Measurements from ENCODE around the gene TERT. TPM values are rescaled to one million over a fixed set of nuclear protein-coding genes. Genes with fewer than 3 reads are reported as not detected.

Gene TERT
- total and polyA plus RNA-seq, 2 donors (not counting 1 experiment from before 2014, with no cell fraction given), result 0.24 to 0.39 TPM

DNA sequence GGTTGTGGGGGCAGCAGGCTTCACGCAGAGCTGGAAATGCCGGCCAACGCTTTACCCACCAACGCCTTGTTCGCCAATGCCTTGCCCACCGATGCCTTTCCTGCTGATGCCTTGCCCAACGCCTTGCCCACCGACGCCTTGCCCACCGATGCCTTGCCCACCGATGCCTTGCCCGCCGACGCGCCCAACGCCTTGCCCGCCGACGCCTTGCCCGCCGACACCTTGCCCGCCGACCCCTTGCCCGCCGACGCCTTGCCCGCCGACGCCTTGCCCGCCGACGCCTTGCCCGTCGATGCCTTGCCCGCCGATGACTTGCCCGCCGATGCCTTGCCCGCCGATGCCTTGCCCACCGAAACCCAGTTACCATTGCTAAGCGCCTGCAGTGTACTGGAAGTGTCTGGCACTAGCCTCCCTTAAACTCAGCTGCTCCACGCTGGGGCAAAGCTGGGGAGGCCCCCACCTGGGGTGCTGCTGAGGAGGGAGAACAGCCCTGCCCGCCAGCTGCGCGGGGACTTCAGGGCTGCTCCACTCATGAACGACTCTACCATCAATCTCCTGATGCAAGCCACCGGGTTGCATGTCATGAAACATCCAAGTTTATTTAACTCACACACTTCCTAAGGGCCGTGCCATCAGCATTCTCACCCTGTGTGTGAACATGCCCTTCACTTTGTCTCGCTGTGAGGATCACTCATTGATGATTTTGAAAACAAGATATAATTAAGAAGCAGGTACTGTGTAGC lies 67.9 kb downstream of the TERT start:
- H3K27me3 Mint-ChIP-seq, result peaks cover 12% of the 10 kb centered on the region
- Histone ChIP-seq H3K36me3 (replicated peaks in 1 of 2; ENCODE audit: control extremely low read depth in 1 of 2, control insufficient read depth in 1 of 2, extremely low read depth in 1 of 2, insufficient read depth in 2 of 2, low read length in 1 of 2) (no peaks in the 10 kb centered on the region), H3K27ac (ENCODE audit: low read length in 2 of 2) (no peak overlapping the region), H3K27me3 (replicated peaks in 1 of 4; ENCODE audit: control extremely low read depth in 1 of 4, control insufficient read depth in 3 of 4, insufficient read depth in 4 of 4, low read length in 3 of 4) (peaks cover 0 to 7% (median 0%) of the 10 kb centered on the region in 4 experiments), H3K4me1 (ENCODE audit: control insufficient read depth in 2 of 2, insufficient read depth in 2 of 2, low read length in 2 of 2) (no peaks in the 10 kb centered on the region), H2AFZ (ENCODE audit: insufficient read depth, low read depth, low read length, poor library complexity, severe bottlenecking) (no peak overlapping the region), H4K20me1 (ENCODE audit: control insufficient read depth, insufficient read depth, low read length, poor library complexity, severe bottlenecking) (no peaks in the 10 kb centered on the region), H3K4me3 (ENCODE audit: control extremely low read depth in 1 of 5, extremely low read depth in 1 of 5, insufficient read depth in 1 of 5, low read depth in 2 of 5, low read length in 4 of 5) (no peak overlapping the region), H3K79me2 (ENCODE audit: control insufficient read depth, insufficient read depth, low read length) (no peaks in the 10 kb centered on the region), H3K4me2 (replicated peaks; ENCODE audit: low read depth, low read length, poor library complexity, severe bottlenecking) (no peak overlapping the region), H3K9me3 (ENCODE audit: control extremely low read depth in 1 of 3, control insufficient read depth in 2 of 3, insufficient read depth in 1 of 3, low read length in 2 of 3) (no peaks in the 10 kb centered on the region), H3K9ac (ENCODE audit: low read length) (no peak overlapping the region)
- no peak for ATAC-seq (ENCODE audit: low read depth)
- DNase-seq, result no peak
- no peaks in the 10 kb centered on the region for H3K4me1 Mint-ChIP-seq
- H3K4me3 Mint-ChIP-seq, result no peak overlapping the region
- intact Hi-C loops (cut with micrococcal nuclease), result no loop called here
- H3K27ac Mint-ChIP-seq, result no peak overlapping the region
- TF ChIP-seq, protein P1, sequence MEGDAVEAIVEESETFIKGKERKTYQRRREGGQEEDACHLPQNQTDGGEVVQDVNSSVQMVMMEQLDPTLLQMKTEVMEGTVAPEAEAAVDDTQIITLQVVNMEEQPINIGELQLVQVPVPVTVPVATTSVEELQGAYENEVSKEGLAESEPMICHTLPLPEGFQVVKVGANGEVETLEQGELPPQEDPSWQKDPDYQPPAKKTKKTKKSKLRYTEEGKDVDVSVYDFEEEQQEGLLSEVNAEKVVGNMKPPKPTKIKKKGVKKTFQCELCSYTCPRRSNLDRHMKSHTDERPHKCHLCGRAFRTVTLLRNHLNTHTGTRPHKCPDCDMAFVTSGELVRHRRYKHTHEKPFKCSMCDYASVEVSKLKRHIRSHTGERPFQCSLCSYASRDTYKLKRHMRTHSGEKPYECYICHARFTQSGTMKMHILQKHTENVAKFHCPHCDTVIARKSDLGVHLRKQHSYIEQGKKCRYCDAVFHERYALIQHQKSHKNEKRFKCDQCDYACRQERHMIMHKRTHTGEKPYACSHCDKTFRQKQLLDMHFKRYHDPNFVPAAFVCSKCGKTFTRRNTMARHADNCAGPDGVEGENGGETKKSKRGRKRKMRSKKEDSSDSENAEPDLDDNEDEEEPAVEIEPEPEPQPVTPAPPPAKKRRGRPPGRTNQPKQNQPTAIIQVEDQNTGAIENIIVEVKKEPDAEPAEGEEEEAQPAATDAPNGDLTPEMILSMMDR (IDR thresholded peaks at IDR 0.05), result no peak
- TF ChIP-seq EZH2 (IDR thresholded peaks at IDR 0.05; ENCODE audit: borderline replicate concordance, insufficient read depth, low read depth, low read length, poor library complexity, severe bottlenecking), result no peak
- WGBS (ENCODE audit: insufficient coverage), result 93% methylated on average over 48 of the region's 50 CpGs
- POLR2A ChIA-PET, result no interaction called here
- CTCF ChIA-PET, result no interaction called here
- H3K9me3 Mint-ChIP-seq (ENCODE audit: insufficient read depth), result no peaks in the 10 kb centered on the region

DNA sequence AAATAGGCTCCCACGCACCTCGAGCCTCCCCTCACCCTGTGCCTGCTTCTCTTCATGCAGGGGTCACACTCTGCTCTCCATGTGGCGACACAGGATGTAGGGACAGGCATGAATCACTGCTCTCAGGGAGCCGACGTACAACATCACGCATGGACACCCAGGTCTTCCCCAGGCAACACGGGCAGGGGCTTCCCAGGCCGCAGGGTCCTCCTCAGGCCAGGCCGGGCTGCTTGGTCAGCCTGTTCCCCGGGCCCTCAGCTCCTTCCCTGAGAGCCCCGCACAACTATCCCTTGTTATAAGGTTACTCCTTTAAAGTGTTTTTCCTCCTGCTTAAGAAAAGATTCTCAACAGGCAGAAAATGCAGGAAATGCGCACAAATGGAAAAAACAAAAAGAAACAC lies 68.6 kb downstream of the TERT start:
- Histone ChIP-seq H2AFZ (ENCODE audit: insufficient read depth, low read depth, low read length, poor library complexity, severe bottlenecking) (no peak overlapping the region), H3K27ac (ENCODE audit: low read length in 2 of 2) (no peak overlapping the region), H3K36me3 (replicated peaks in 1 of 2; ENCODE audit: control extremely low read depth in 1 of 2, control insufficient read depth in 1 of 2, extremely low read depth in 1 of 2, insufficient read depth in 2 of 2, low read length in 1 of 2) (no peaks in the 10 kb centered on the region), H3K27me3 (replicated peaks in 1 of 4; ENCODE audit: control extremely low read depth in 1 of 4, control insufficient read depth in 3 of 4, insufficient read depth in 4 of 4, low read length in 3 of 4) (peaks cover 0 to 7% (median 0%) of the 10 kb centered on the region in 4 experiments), H3K9ac (ENCODE audit: low read length) (no peak overlapping the region), H3K4me2 (replicated peaks; ENCODE audit: low read depth, low read length, poor library complexity, severe bottlenecking) (no peak overlapping the region), H4K20me1 (ENCODE audit: control insufficient read depth, insufficient read depth, low read length, poor library complexity, severe bottlenecking) (no peaks in the 10 kb centered on the region), H3K4me3 (ENCODE audit: control extremely low read depth in 1 of 5, extremely low read depth in 1 of 5, insufficient read depth in 1 of 5, low read depth in 2 of 5, low read length in 4 of 5) (no peak overlapping the region), H3K4me1 (ENCODE audit: control insufficient read depth in 2 of 2, insufficient read depth in 2 of 2, low read length in 2 of 2) (no peaks in the 10 kb centered on the region), H3K79me2 (ENCODE audit: control insufficient read depth, insufficient read depth, low read length) (no peaks in the 10 kb centered on the region), H3K9me3 (ENCODE audit: control extremely low read depth in 1 of 3, control insufficient read depth in 2 of 3, insufficient read depth in 1 of 3, low read length in 2 of 3) (no peaks in the 10 kb centered on the region)
- H3K9me3 Mint-ChIP-seq (ENCODE audit: insufficient read depth), result no peaks in the 10 kb centered on the region
- DNase-seq (no peak), ATAC-seq (ENCODE audit: low read depth) (no peak)
- 80% methylated on average over 11 of the region's 12 CpGs for WGBS (ENCODE audit: insufficient coverage)
- ChIA-PET CTCF (no interaction called here), POLR2A (no interaction called here)
- no peaks in the 10 kb centered on the region for H3K4me1 Mint-ChIP-seq
- H3K27ac Mint-ChIP-seq, result no peak overlapping the region
- H3K4me3 Mint-ChIP-seq, result no peak overlapping the region
- H3K27me3 Mint-ChIP-seq, result peaks cover 12% of the 10 kb centered on the region
- intact Hi-C loops (cut with micrococcal nuclease), result no loop called here
- TF ChIP-seq, protein P1 (IDR thresholded peaks at IDR 0.05), result no peak
- no peak for TF ChIP-seq EZH2 (IDR thresholded peaks at IDR 0.05; ENCODE audit: borderline replicate concordance, insufficient read depth, low read depth, low read length, poor library complexity, severe bottlenecking)
